Endothelial cell (in vitro differentiated cells): ENCODE results near the gene UBN2. TPM values are rescaled to one million over a fixed set of nuclear protein-coding genes. Genes with fewer than 3 reads are reported as not detected.

ENCODE experiments used
- DNase-seq: peaks from one replicate; pipeline ENCODE4 v3.0.0; 2021; ENCODE audit warnings: low spot score
- H3K27ac Mint-ChIP-seq: one replicate; pipeline ENCODE4 v1.8.0; 2021; ENCODE audit warnings: mixed read lengths, inconsistent platforms; ENCODE audit not compliant: unreplicated experiment
- H3K27me3 Mint-ChIP-seq: one replicate; pipeline ENCODE4 v1.8.0; 2021; ENCODE audit warnings: mild to moderate bottlenecking, moderate library complexity, mixed read lengths, inconsistent platforms; ENCODE audit not compliant: unreplicated experiment
- H3K36me3 Mint-ChIP-seq: one replicate; pipeline ENCODE4 v1.8.0; 2021; ENCODE audit warnings: mild to moderate bottlenecking, low read depth, mixed read lengths, inconsistent platforms; ENCODE audit not compliant: unreplicated experiment
- H3K4me1 Mint-ChIP-seq: one replicate; pipeline ENCODE4 v1.8.0; 2021; ENCODE audit warnings: mild to moderate bottlenecking, mixed read lengths, inconsistent platforms; ENCODE audit not compliant: unreplicated experiment
- H3K4me3 Mint-ChIP-seq: one replicate; pipeline ENCODE4 v1.8.0; 2021; ENCODE audit warnings: mild to moderate bottlenecking, mixed read lengths, inconsistent platforms; ENCODE audit not compliant: unreplicated experiment
- H3K9me3 Mint-ChIP-seq: one replicate; pipeline ENCODE4 v1.8.0; 2021; ENCODE audit warnings: mixed read lengths, inconsistent platforms; ENCODE audit not compliant: unreplicated experiment
- CTCF ChIP-seq: fragments of 200-600 bp; sonication (generic); IDR thresholded peaks from one replicate; pipeline ENCODE4 v1.5.0; 2021; ENCODE audit warnings: antibody characterized with exemption; ENCODE audit not compliant: unreplicated experiment
- total RNA-seq: library from RNA; stranded (reverse); fragmentation: NEBNext Ultra II Directional; extraction: Animal tissue kit (Norgen Biotek cat#: 25700); gene quantifications from one replicate; pipeline ENCODE4 v1.2.1, GENCODE V29; 2021; ENCODE audit not compliant: unreplicated experiment

Gene UBN2
- total RNA-seq, 1 donor from 2014 or later: 22.2 TPM

DNA sequence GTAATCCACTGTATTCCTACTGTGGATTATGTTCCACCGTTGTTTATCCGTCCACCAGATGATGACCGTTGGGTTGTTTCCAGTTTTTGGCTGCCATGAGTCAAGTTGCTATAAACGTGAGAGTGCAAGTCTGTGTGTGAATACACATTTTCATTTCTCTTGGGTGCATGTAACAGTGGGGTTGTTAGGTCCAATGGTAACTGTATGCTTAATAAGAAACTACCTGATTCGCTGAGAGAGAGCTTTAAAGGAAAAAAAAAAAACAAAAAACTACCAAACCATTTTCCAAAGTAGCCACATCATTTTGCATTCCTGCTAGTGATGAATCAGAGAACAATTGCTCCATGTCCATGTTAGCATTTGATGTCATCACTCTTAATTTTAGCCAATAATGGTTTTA lies 15.9 kb downstream of the UBN2 start:
- no peak for DNase-seq
- no peaks in the 10 kb centered on the region for H3K36me3 Mint-ChIP-seq

DNA sequence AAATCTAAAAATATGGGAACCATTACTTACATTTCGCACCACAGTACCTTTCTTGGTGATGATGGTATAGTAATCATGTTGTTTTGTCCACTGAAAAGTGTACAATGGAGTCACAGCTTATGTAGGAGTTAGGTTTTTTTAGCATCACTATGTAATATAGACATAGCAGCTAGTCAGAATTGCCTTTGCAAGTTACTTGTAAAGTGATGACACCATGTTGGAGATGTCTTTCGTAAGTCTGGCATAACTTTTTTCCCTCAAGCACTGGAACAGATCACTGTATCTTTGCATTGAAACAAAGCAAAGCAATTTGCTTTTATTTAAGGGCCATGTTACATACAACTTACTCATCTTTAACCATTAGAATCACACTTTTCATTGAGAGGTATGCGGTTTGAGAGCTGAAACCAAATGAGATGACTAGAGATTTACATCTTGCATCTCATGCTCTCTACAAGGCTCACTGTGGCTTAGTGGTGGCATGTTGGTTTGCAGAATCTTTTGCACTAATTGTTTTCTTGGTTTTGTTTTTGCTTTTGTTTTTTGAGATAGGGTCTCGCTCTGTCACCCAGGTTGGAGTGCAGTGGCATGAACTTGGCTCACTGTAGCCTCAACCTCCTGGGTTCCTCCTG lies 18.3 kb downstream of the UBN2 start:
- TF ChIP-seq CTCF: no peak
- DNase-seq: no peak
- Mint-ChIP-seq H3K4me1 (no peaks in the 10 kb centered on the region), H3K27me3 (no peaks in the 10 kb centered on the region), H3K4me3 (no peak overlapping the region), H3K9me3 (no peaks in the 10 kb centered on the region), H3K36me3 (peaks cover 2% of the 10 kb centered on the region), H3K27ac (no peak overlapping the region)

More for the DNA sequence above, 15.9 kb downstream of the UBN2 start:
- Mint-ChIP-seq H3K9me3 (no peaks in the 10 kb centered on the region), H3K4me3 (no peak overlapping the region), H3K27me3 (no peaks in the 10 kb centered on the region), H3K27ac (no peak overlapping the region), H3K4me1 (no peaks in the 10 kb centered on the region)
- no peak for TF ChIP-seq CTCF

GRCh38 chr7:139252451-139252850 lies 21.4 kb downstream of the UBN2 start:
- Mint-ChIP-seq H3K9me3 (no peaks in the 10 kb centered on the region), H3K27me3 (no peaks in the 10 kb centered on the region), H3K4me1 (no peaks in the 10 kb centered on the region), H3K27ac (no peak overlapping the region), H3K36me3 (peaks cover 4% of the 10 kb centered on the region), H3K4me3 (no peak overlapping the region)
- no peak for DNase-seq
- TF ChIP-seq CTCF: no peak

GRCh38 chr7:139254281-139254680 lies 23.2 kb downstream of the UBN2 start:
- TF ChIP-seq CTCF: no peak
- H3K36me3 Mint-ChIP-seq: peaks cover 7% of the 10 kb centered on the region
- H3K4me1 Mint-ChIP-seq: no peaks in the 10 kb centered on the region
- H3K27ac Mint-ChIP-seq: no peak overlapping the region
- no peak for DNase-seq
- no peaks in the 10 kb centered on the region for H3K9me3 Mint-ChIP-seq
- no peak overlapping the region for H3K4me3 Mint-ChIP-seq
- no peaks in the 10 kb centered on the region for H3K27me3 Mint-ChIP-seq

DNA sequence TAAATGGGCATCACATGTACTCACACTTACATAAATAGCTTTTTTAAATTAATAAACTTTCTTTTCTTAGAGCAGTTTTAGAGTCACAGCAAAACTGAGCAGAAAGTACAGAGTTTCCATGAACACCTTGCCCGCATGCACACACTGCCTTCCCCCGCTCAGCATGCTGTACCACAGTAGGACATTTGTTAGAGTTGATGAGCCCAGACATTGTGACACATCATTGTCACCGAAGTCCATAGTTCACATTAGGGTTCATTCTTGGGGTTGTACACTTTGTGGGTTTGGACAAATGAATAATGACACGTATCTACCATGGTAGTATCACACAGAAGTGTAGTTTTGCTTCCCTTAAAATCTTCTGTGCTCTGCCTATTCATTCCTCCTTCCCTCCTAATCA lies 23.7 kb downstream of the UBN2 start:
- no peaks in the 10 kb centered on the region for H3K9me3 Mint-ChIP-seq
- no peak for TF ChIP-seq CTCF
- H3K27me3 Mint-ChIP-seq: no peaks in the 10 kb centered on the region
- peaks cover 7% of the 10 kb centered on the region for H3K36me3 Mint-ChIP-seq
- no peak overlapping the region for H3K27ac Mint-ChIP-seq
- no peaks in the 10 kb centered on the region for H3K4me1 Mint-ChIP-seq
- no peak for DNase-seq
- no peak overlapping the region for H3K4me3 Mint-ChIP-seq
